Esophagus muscularis mucosa (tissue), 4 donors: ENCODE results near the gene DEPDC7.
"Not testable (repeated sequence)": the region's sequence is repeated elsewhere in the genome, so short reads cannot be mapped to it uniquely, and the experiment has no call there.

ENCODE experiments used
- EP300 ChIP-seq: sonication (generic); formaldehyde crosslinking; IDR thresholded peaks from one replicate; pipeline ENCODE4 v1.6.1; 2017; ENCODE audit warnings: antibody characterized with exemption
- POLR2A ChIP-seq: fragments of 450-650 bp; IDR thresholded peaks from one replicate; pipeline ENCODE4 v1.6.1; 2017; ENCODE audit warnings: antibody characterized with exemption, moderate library complexity, mild to moderate bottlenecking, low read depth
- TF ChIP-seq, protein P1 (sequence below), 3 experiments: fragments of 200-600 bp in 2 of 3; fragments of 450-650 bp in 1 of 3; sonication (generic) in 2 of 3; IDR thresholded peaks; one replicate each; pipeline ENCODE4 v1.5.1; 2017 to 2019; ENCODE audit warnings: antibody characterized with exemption in 3 of 3, mild to moderate bottlenecking in 2 of 3, moderate library complexity in 1 of 3

DNA sequence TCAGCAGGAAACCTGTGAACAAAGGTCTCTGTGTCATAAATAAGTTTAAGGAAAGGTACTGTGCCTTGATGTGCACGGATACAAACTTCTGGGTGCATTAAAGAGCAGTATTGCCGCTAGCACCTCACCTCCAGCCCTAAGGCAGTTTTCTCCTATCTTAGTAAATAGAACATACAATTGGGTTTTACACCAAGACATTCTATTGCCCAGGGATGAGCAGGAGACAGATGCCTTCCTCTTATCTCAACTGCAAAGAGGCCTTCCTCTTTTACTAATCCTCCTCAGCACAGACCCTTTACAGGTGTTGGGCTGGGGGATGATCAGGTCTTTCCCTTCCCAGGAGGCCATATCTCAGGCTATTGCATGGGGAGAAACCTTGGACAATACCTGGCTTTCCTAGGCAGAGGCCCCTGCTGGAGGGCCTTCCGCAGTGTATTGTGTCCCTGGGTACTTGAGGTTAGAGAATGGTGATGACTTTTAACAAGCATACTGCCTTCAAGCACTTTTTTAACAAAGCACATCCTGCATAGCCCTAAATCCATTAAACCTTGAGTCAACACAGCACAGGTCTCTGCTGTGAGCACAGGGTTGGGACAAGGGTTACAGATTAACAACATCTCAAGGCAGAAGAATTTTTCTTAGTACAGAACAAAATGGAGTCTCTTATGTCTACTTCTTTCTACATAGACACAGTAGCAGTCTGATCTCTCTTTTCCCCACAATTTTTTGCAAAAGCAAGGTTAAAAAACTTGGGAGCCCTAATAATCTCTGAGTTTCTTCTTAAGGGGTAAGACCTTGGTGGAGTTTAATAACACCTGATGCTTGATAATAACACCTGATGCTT lies 34.1 kb downstream of the DEPDC7 start:
- TF ChIP-seq, protein P1, sequence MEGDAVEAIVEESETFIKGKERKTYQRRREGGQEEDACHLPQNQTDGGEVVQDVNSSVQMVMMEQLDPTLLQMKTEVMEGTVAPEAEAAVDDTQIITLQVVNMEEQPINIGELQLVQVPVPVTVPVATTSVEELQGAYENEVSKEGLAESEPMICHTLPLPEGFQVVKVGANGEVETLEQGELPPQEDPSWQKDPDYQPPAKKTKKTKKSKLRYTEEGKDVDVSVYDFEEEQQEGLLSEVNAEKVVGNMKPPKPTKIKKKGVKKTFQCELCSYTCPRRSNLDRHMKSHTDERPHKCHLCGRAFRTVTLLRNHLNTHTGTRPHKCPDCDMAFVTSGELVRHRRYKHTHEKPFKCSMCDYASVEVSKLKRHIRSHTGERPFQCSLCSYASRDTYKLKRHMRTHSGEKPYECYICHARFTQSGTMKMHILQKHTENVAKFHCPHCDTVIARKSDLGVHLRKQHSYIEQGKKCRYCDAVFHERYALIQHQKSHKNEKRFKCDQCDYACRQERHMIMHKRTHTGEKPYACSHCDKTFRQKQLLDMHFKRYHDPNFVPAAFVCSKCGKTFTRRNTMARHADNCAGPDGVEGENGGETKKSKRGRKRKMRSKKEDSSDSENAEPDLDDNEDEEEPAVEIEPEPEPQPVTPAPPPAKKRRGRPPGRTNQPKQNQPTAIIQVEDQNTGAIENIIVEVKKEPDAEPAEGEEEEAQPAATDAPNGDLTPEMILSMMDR (IDR thresholded peaks at IDR 0.05), result not testable (repeated sequence)
- not testable (repeated sequence) for TF ChIP-seq EP300, POLR2A
